Body of pancreas (tissue), 4 donors: Measurements from ENCODE around the gene SCGB3A2.

Source experiments
- POLR2A ChIP-seq, 3 donors: fragments of 450-650 bp; IDR thresholded peaks; one replicate each; pipeline ENCODE4 v1.6.1; 2016; ENCODE audit warnings: antibody characterized with exemption in 3 of 3, mild to moderate bottlenecking in 2 of 3
- TF ChIP-seq, protein P1 (sequence below), 7 experiments: fragments of 450-650 bp in 4 of 7; fragments of 200-600 bp in 3 of 7; sonication (generic) in 3 of 7; IDR thresholded peaks; one replicate each; pipeline ENCODE4 v1.5.1; 2016 to 2019; ENCODE audit warnings: antibody characterized with exemption in 7 of 7

DNA sequence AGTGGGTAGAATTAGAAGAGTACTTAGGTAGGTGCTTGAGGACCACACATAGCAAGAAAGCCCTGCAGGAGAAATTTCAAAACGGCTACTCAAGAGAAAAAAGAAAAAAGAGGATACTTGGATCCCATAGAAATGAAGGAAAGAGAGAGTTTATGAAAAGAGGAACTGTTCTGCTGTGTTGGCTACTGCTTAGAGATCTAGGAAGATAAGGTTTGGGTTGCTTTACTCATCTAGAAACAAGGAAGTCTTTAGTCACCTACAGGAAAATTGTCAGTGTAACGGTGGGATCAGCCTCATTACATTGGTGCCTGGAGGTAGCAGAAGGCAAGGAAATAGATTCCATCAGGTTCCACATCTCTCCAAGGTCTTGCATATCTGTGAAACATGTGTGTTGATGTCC lies 42.6 kb downstream of the SCGB3A2 start:
- TF ChIP-seq, protein P1, sequence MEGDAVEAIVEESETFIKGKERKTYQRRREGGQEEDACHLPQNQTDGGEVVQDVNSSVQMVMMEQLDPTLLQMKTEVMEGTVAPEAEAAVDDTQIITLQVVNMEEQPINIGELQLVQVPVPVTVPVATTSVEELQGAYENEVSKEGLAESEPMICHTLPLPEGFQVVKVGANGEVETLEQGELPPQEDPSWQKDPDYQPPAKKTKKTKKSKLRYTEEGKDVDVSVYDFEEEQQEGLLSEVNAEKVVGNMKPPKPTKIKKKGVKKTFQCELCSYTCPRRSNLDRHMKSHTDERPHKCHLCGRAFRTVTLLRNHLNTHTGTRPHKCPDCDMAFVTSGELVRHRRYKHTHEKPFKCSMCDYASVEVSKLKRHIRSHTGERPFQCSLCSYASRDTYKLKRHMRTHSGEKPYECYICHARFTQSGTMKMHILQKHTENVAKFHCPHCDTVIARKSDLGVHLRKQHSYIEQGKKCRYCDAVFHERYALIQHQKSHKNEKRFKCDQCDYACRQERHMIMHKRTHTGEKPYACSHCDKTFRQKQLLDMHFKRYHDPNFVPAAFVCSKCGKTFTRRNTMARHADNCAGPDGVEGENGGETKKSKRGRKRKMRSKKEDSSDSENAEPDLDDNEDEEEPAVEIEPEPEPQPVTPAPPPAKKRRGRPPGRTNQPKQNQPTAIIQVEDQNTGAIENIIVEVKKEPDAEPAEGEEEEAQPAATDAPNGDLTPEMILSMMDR (IDR thresholded peaks at IDR 0.05), result no peak
- no peak for TF ChIP-seq POLR2A (IDR thresholded peaks at IDR 0.05)
